ENCODE results near the gene FGGY.
"Not testable (repeated sequence)": the region's sequence is repeated elsewhere in the genome, so short reads cannot be mapped to it uniquely, and the experiment has no call there.

Gene FGGY

GRCh38 chr1:59296358-59297256 lies at the start of gene FGGY:
TSS of gene FGGY (plus strand) at chr1:59297094. CDS start at chr1:59321550, 24,456 bp downstream.
- peak; percentile 95 for DNase-seq

- DNase-seq: no peak
Observed at GRCh38 chr1:59248758-59249157, 48.1 kb upstream of the FGGY start.

DNA sequence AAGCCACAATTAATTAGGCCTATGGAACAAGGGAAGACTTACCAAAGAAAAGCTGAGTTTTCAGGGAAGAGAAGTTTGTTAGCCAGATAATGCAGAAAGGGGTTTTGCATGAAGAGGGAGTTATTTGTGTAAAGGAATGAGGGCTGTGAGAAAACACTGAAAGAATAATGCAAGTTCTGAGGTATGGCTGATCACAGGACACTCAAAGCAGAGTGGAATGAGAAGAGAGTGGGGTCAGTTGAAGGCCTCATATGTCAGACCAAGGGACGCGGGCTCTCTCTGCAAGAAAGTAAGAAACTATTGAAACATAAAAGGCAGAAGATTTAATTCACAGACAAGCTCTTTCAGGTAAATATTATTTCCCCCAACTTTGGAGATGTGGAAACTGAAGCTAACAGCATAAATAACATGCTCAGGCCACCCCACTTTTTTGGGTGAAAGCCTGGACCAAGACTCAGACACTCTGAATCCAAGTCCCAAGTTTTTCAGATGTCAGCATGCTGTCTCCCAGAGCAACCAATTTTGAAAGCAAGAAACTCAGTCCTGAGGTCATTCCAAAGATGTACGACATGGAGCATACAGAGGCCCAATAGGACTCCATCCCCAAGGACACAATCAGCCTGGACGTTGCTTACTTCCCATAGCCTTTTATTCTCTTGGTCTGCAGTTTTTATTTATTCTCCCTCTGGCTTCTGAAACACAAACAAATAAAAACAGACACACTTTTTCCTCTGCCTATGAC lies 47.3 kb upstream of the FGGY start:
- DNase-seq: no peak

GRCh38 chr1:59251061-59251460 lies 45.8 kb upstream of the FGGY start:
- not testable (repeated sequence) for DNase-seq

- DNase-seq: not testable (repeated sequence)
Observed at GRCh38 chr1:59256429-59256828, 40.5 kb upstream of the FGGY start.

DNA sequence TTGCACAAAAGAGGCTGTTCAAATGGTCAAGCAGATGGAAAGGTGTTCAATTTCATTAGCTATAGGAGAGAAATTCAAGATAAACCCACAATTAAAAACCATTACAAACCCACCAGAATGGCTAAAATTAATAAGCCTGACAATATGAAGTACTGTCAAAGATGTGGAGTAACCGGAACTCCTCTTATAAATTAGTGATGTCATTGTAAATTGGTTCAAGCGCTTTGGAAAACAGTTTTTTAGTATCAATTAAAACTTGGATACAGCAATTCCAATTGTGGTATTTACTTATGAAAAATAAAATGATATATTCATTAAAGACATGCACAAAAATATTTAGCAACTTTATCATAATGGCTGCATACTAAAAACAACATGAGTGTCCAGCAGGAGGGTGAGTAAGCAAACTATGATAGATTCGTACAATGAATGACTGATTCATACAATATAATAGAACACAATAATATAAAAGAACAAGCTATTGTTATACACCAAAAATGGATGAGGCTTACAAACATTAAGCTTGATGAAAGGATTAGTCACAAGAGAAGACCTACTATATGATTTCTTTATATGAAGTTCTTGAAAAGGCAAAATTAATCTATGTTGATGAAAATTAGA lies 38.4 kb upstream of the FGGY start:
- no peak for DNase-seq

DNA sequence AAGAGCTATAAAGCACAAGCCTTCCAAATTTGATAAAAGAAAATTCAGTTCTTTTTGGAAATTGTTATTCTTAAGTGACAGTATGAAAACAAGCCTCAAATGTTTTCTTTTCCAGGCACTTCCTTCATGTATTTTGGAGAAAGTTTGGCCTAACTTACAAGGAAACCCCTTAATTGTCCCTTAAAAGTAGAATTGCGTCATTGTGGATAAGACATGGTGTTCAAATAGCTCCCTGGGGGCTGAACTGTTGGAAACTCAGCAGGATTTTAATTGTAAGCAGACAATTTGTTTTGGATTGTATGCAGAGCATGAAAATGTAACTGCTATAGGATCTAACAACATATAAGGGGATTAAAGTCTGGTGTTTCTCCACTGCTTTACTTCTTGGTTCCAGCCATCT lies 35.4 kb upstream of the FGGY start:
- no peak for DNase-seq

DNA sequence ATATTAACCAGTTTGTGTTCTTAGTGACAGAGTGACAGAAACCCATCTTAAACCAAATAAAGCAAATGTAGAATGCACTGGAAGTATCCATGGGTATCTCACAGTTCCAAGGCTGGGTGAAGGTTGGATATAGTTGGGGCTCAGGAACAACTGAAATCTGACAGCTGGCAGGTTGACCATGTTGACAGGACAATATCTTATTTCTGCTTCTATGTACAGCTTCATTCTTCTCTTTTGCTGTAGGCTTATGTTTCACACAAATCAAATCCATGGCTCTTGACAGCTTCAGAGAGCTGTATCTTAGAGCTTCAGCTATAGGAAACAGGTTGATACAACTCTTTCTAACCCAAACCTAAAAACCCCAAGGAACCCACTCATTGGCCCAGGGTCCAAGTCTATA lies 34.3 kb upstream of the FGGY start:
- no peak for DNase-seq

GRCh38 chr1:59263111-59263510 lies 33.8 kb upstream of the FGGY start:
- DNase-seq: no peak

DNA sequence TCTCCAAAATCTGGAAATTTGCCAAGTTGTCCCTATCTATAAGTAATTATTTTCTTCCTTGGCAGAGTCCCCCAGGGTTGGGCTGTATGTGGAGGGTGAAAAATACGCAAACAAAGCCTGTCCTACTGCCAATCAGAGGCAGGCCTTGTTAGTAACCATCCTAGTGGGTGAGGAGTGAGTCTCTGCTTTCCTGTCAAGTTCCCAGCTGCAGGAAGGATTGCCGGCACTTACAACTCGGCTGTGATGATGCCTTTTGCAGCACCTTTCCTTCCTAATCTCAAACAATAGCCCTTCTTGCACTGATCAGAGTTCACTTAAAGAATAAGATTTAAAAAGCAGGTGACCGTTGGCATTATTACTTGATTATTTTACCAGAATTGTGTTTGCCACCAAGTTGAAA lies 31.3 kb upstream of the FGGY start:
- DNase-seq: no peak

GRCh38 chr1:59266180-59266926 lies 30.5 kb upstream of the FGGY start:
- no peak for DNase-seq

- no peak for DNase-seq
Observed at GRCh38 chr1:59266927-59267293, 30.0 kb upstream of the FGGY start.

GRCh38 chr1:59268406-59268805 lies 28.5 kb upstream of the FGGY start:
- no peak for DNase-seq

DNA sequence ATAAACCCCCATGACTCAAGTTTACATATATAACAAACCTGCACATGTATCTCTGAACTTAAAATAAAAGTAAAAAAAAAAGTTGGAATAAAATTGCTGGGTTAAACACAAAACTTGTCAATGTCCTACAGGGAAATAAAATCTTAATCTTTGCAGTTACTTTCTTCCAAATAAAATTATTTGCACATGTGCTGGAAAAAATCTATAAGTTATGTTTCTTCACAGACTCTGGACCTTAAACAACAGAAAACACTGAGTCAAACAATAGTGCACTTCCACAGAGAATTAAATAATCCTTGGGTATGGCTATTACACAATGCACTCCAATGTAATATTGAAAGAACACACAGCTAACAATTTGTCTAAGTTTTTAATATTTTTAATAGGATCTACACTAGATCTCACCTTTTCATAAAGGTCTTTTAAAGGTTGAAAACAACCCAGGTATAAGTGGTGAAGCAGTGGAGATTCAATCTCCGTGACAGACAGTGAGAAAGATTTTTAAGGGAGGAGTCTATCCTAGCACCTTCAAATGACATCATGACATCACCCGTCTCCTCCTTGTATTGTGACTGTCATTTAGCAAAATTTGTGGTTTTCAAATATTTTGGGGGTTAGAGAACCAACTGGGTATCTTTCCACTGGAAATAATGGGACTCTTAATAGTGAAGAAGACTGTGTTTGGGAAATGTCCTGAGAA lies 25.2 kb upstream of the FGGY start:
- DNase-seq: no peak

GRCh38 chr1:59272507-59272906 lies 24.4 kb upstream of the FGGY start:
- no peak for DNase-seq

- no peak for DNase-seq
Observed at GRCh38 chr1:59276439-59276851, 20.4 kb upstream of the FGGY start.

DNA sequence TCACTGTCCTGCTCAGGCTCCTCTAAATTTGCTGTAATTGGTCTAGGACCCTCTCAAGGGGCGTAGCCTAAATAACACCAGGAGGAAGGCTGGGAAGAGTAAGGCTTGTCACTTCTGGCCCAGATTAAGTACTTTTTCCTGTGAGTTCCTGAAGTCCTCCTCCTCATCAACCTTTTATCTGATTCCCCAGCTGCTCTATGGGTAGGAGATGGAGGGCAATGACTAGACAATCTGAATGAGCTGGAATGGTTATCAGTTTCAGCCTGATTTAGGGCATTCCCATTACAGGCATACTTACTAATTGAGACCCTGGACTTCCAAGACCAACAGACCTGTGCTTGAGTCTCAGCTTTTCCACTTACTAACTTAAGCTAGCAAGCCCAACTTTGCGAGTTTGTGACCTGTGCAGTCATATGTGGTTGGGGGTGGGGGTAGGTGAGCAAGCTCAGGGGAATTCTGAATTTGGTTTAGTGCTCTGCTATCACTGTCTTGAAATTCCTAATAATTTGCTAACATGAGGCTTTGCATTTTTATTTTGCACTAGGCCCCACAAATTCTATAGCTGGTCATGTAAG lies 18.0 kb upstream of the FGGY start:
- no peak for DNase-seq

- no peak for DNase-seq
Observed at GRCh38 chr1:59279645-59280044, 17.2 kb upstream of the FGGY start.

DNA sequence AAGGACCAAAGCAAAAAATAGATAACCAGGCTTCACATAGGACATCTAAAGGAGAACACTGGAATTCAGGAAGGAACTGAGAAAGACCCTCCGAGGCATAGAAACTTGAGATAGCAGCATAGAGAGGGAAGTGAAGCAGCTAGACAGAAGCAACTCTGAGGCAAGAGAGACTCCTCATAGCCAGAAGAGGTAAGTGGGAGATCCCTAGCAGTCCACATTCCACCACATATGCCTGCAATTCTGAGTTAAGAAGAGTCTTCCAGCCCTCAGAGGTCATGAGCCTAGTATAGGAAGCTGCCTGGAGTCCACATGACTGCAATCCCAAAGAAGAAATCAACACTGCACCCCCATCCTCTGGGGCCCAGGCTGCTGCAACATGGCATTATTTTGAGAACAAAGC lies 13.9 kb upstream of the FGGY start:
- DNase-seq: no peak

- no peak for DNase-seq
Observed at GRCh38 chr1:59285691-59286090, 11.2 kb upstream of the FGGY start.

- DNase-seq: no peak
Observed at GRCh38 chr1:59288046-59288445, 8.8 kb upstream of the FGGY start.

- DNase-seq: no peak
Observed at GRCh38 chr1:59289570-59289969, 7.3 kb upstream of the FGGY start.

Measured in NCI-H2107 (cell line).